Heart left ventricle (tissue), 16 donors: ENCODE results near the gene CSHL1. TPM values are rescaled to one million over a fixed set of nuclear protein-coding genes. Genes with fewer than 3 reads are reported as not detected.
"Not testable (repeated sequence)": the region's sequence is repeated elsewhere in the genome, so short reads cannot be mapped to it uniquely, and the experiment has no call there.

ENCODE experiments used
- ATAC-seq, 4 donors: fragments of 200-7000 bp; cut with Tn5 transposase; one replicate each; pipeline ENCODE4 v1.9.1; 2020 to 2022; ENCODE audit warnings: moderate library complexity in 4 of 4, mild to moderate bottlenecking in 3 of 4, moderate number of reproducible peaks in 1 of 4
- DNase-seq, 5 donors: peaks; one replicate each; pipeline ENCODE4 v3.0.0-alpha.2; 2020
- H3K27ac ChIP-seq, 12 donors: fragments of 200-600 bp; sonication (generic) in 4 of 12; one replicate each; pipeline versions ENCODE4 v1.5.0 to v1.8.0; 2016 to 2022; ENCODE audit warnings: mild to moderate bottlenecking in 2 of 12
- H3K27me3 ChIP-seq, 9 donors: fragments of 200-600 bp; sonication (generic) in 2 of 9; one replicate each; pipeline versions ENCODE4 v1.5.1 to v1.8.0; 2016 to 2022; ENCODE audit warnings: mild to moderate bottlenecking in 3 of 9
- H3K36me3 ChIP-seq, 9 donors: fragments of 200-600 bp; sonication (generic) in 2 of 9; one replicate each; pipeline versions ENCODE4 v1.5.0 to v1.8.0; 2018 to 2022; ENCODE audit warnings: mild to moderate bottlenecking in 2 of 9
- H3K4me1 ChIP-seq, 12 donors: fragments of 200-600 bp; sonication (generic) in 4 of 12; one replicate each; pipeline versions ENCODE4 v1.5.0 to v1.8.0; 2016 to 2022; ENCODE audit warnings: mild to moderate bottlenecking in 3 of 12
- H3K4me3 ChIP-seq, 12 donors: fragments of 200-600 bp; sonication (generic) in 4 of 12; one replicate each; pipeline versions ENCODE4 v1.5.0 to v1.8.0; 2017 to 2022; ENCODE audit warnings: mild to moderate bottlenecking in 9 of 12, moderate library complexity in 4 of 12
- H3K9me3 ChIP-seq, 12 donors: fragments of 200-600 bp; sonication (generic) in 4 of 12; one replicate each; pipeline versions ENCODE4 v1.5.0 to v1.8.0; 2016 to 2022; ENCODE audit warnings: mild to moderate bottlenecking in 1 of 12
- CTCF ChIP-seq, 12 donors: fragments of 200-600 bp; sonication (generic) in 4 of 12; IDR thresholded peaks; one replicate each; pipeline versions ENCODE4 v1.5.0 to v1.8.0; 2018 to 2022; ENCODE audit warnings: antibody characterized with exemption in 12 of 12, mild to moderate bottlenecking in 5 of 12
- POLR2A ChIP-seq, 2 donors: fragments of 450-650 bp; IDR thresholded peaks; one replicate each; pipeline ENCODE4 v1.6.1; 2017; ENCODE audit warnings: antibody characterized with exemption in 2 of 2, mild to moderate bottlenecking in 2 of 2, moderate library complexity in 2 of 2
- WGBS, 4 donors: extraction: QIAGEN DNeasy Blood & Tissue Kit in 2 of 4; methylation state at CpG; one replicate each; pipeline versions ENCODE4 v1.1.5 to v1.1.7; 2013 to 2018; 5-methylcytosine and 5-hydroxymethylcytosine counted together
- intact Hi-C, 10 donors: fragments of 100-400 bp; cut with DNase I; formaldehyde crosslinking; loops; one replicate each; pipeline versions ENCODE4 v1.11.1 to v1.14.2; 2022
- polyA plus RNA-seq, 2 donors: library from polyadenylated mRNA; stranded (reverse); fragments of 200-250 nt; gene quantifications; one replicate each; pipeline ENCODE4 v1.2.3, GENCODE V29; 2013
- total RNA-seq, 9 donors: library from RNA; depleted of rRNA in 2 of 9; stranded (reverse); fragments of >200 nt in 2 of 9; fragmentation: NEBNext Ultra II Directional in 3 of 9; extraction: Animal tissue kit (Norgen Biotek cat#: 25700) in 3 of 9; gene quantifications; one replicate each; pipeline versions ENCODE4 v1.1.0 to v1.2.4, GENCODE V29; 2016 to 2023
- donor health status: ischemic (EF 13 %, LVEDD 7.1; RV severe dilation, severe dysfunction).
- donor health status: healthy with polysubstance abuse.
- donor health status: DM: no; HTN: yes; CAD: no.
- donor health status: DM: no; HTN: no; CAD: no.
- donor health status: ischemic (EF 25% LVEDD 6.9; RV normal size, moderate dysfunction).
- donor health status: ischemic (EF 25% LVEDD 5.7; RV mildly dilated, moderate dysfunction).
- donor health status: healthy.
- donor health status: DM: yes; HTN: yes; CAD: no.
- donor health status: ischemic (EF 35%, LVEDD 5.7; RV mildly dilated, moderate dysfunction).
- donor health status: nonischemic (EF 11% LVEDD 7.7; RV severe dilation, severe dysfunction).
- donor health status: DM: yes; HTN: yes; CAD: no.
- donor health status: PGD.
- donor health status: ischemic (EF 29% LVEDD 5.4; RV normal size, mild dysfunction).
- donor health status: nonischemic (EF 23%, LVEDD 6.1; RV moderate dilation, normal function).

The CSHL1 gene
- total and polyA plus RNA-seq, 11 donors, result not detected

GRCh38 chr17:63918305-63918704 is 7.2 kb upstream of the CSHL1 start:
- H3K27ac ChIP-seq, result no peak overlapping the region
- H3K4me1 ChIP-seq, result peaks cover 0 to 7% (median 0%) of the 10 kb centered on the region in 12 donors
- H3K9me3 ChIP-seq, result no peaks in the 10 kb centered on the region
- H3K4me3 ChIP-seq, result no peak overlapping the region
- no peak for DNase-seq
- H3K36me3 ChIP-seq, result no peaks in the 10 kb centered on the region
- WGBS, 4 donors, result 48 to 66% (median 50%) methylated on average over 10 of the region's 10 CpGs
- TF ChIP-seq POLR2A (IDR thresholded peaks at IDR 0.05) (no peak), CTCF (IDR thresholded peaks at IDR 0.05) (peak in 1 of 12 donors; percentile 5)
- H3K27me3 ChIP-seq, result no peaks in the 10 kb centered on the region
- no peak for ATAC-seq
- intact Hi-C loops, result loop anchor here (2.0 to 10.0 kb wide), 9 partner anchors 68 to 366 kb away; partner anchors contain the start of gene ERN1 (in 2 of the 10)

- ATAC-seq, result no peak
- TF ChIP-seq POLR2A (IDR thresholded peaks at IDR 0.05) (no peak), CTCF (IDR thresholded peaks at IDR 0.05) (no peak)
- no peak overlapping the region for H3K27ac ChIP-seq
- H3K4me1 ChIP-seq, result peaks cover 0 to 7% (median 0%) of the 10 kb centered on the region in 12 donors
- no peak overlapping the region for H3K4me3 ChIP-seq
- intact Hi-C loops, result loop anchor here (2.0 to 10.0 kb wide), 9 partner anchors 69 to 367 kb away; partner anchors contain the start of gene ERN1 (in 2 of the 10)
- no peak for DNase-seq
- H3K27me3 ChIP-seq, result no peaks in the 10 kb centered on the region
- H3K9me3 ChIP-seq, result no peaks in the 10 kb centered on the region
- no peaks in the 10 kb centered on the region for H3K36me3 ChIP-seq
- WGBS, 4 donors, result 74 to 88% (median 84%) methylated on average over 13 of the region's 13 CpGs
These were observed 6.6 kb upstream of the CSHL1 start for GRCh38 chr17:63917646-63918045.

GRCh38 chr17:63917206-63917605 is 6.1 kb upstream of the CSHL1 start:
- not testable (repeated sequence) for H3K4me1 ChIP-seq, H3K4me3 ChIP-seq, H3K27me3 ChIP-seq, H3K36me3 ChIP-seq, DNase-seq, H3K27ac ChIP-seq, ATAC-seq, H3K9me3 ChIP-seq
- 86 to 90% (median 89%) methylated on average over 4 to 11 of the region's 11 CpGs for WGBS, 4 donors
- intact Hi-C loops, result loop anchor here (5.0 to 10.0 kb wide), 5 partner anchors 70 to 368 kb away; partner anchors contain the start of gene ERN1 (in 2 of the 10)

- no peak for ATAC-seq
- TF ChIP-seq CTCF (IDR thresholded peaks at IDR 0.05), result no peak
- no peak for TF ChIP-seq POLR2A (IDR thresholded peaks at IDR 0.05)
- no peak overlapping the region for H3K27ac ChIP-seq
- no peaks in the 10 kb centered on the region for H3K36me3 ChIP-seq
- no peaks in the 10 kb centered on the region for H3K9me3 ChIP-seq
- intact Hi-C loops, result loop anchor here (5.0 to 10.0 kb wide), 5 partner anchors 71 to 368 kb away; partner anchors contain the start of gene ERN1 (in 2 of the 10)
- H3K4me3 ChIP-seq, result no peak overlapping the region
- 82 to 88% (median 87%) methylated on average over 12 of the region's 12 CpGs for WGBS, 4 donors
- DNase-seq, result no peak
- H3K4me1 ChIP-seq, result peaks cover 0 to 7% (median 0%) of the 10 kb centered on the region in 12 donors
- H3K27me3 ChIP-seq, result no peaks in the 10 kb centered on the region
These were observed 5.6 kb upstream of the CSHL1 start for GRCh38 chr17:63916566-63917185.

- H3K4me1 ChIP-seq, ATAC-seq, H3K9me3 ChIP-seq, DNase-seq, H3K4me3 ChIP-seq, H3K36me3 ChIP-seq, H3K27me3 ChIP-seq, H3K27ac ChIP-seq: not testable (repeated sequence)
- intact Hi-C loops, result loop anchor here (5.0 to 10.0 kb wide), 5 partner anchors 72 to 369 kb away; partner anchors contain the start of gene ERN1 (in 2 of the 10)
- WGBS, 4 donors, result 74 to 85% (median 81%) methylated on average over 10 of the region's 10 CpGs
These were observed 4.7 kb upstream of the CSHL1 start for GRCh38 chr17:63915753-63916152.
